Measurements from ENCODE around the gene FAM209B. TPM values are rescaled to one million over a fixed set of nuclear protein-coding genes. Genes with fewer than 3 reads are reported as not detected.
A peak's percentile ranks its signal among the peaks of the same experiment; 100 is the strongest.
"Not testable (repeated sequence)": the region's sequence is repeated elsewhere in the genome, so short reads cannot be mapped to it uniquely, and the experiment has no call there.

Gene FAM209B
- total RNA-seq, 1 donor from 2014 or later: not detected

GRCh38 chr20:56552911-56553629, 20.0 kb downstream of the FAM209B start:
- H3K36me3 ChIP-seq: no peaks in the 10 kb centered on the region
- no peak for TF ChIP-seq POLR2AphosphoS5 (IDR thresholded peaks at IDR 0.05; ENCODE audit: insufficient read depth in 1 of 2, low read depth in 1 of 2)
- TF ChIP-seq, protein P1, sequence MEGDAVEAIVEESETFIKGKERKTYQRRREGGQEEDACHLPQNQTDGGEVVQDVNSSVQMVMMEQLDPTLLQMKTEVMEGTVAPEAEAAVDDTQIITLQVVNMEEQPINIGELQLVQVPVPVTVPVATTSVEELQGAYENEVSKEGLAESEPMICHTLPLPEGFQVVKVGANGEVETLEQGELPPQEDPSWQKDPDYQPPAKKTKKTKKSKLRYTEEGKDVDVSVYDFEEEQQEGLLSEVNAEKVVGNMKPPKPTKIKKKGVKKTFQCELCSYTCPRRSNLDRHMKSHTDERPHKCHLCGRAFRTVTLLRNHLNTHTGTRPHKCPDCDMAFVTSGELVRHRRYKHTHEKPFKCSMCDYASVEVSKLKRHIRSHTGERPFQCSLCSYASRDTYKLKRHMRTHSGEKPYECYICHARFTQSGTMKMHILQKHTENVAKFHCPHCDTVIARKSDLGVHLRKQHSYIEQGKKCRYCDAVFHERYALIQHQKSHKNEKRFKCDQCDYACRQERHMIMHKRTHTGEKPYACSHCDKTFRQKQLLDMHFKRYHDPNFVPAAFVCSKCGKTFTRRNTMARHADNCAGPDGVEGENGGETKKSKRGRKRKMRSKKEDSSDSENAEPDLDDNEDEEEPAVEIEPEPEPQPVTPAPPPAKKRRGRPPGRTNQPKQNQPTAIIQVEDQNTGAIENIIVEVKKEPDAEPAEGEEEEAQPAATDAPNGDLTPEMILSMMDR (IDR thresholded peaks at IDR 0.05): no peak
- TF ChIP-seq POLR2A (IDR thresholded peaks at IDR 0.05): no peak
- H3K9me3 ChIP-seq: no peaks in the 10 kb centered on the region
- peaks cover 13% of the 10 kb centered on the region for H3K4me1 ChIP-seq
- no peaks in the 10 kb centered on the region for H3K27me3 ChIP-seq
- H3K4me3 ChIP-seq: no peak overlapping the region
- intact Hi-C loops (cut with DNase I): loop anchor here (10.0 kb wide), 2 partner anchors 512 to 792 kb away; no protein-coding TSS in a partner anchor
- H3K27ac ChIP-seq: no peak overlapping the region
- no peak for DNase-seq (ENCODE audit: extremely low spot score in 2 of 2)

DNA sequence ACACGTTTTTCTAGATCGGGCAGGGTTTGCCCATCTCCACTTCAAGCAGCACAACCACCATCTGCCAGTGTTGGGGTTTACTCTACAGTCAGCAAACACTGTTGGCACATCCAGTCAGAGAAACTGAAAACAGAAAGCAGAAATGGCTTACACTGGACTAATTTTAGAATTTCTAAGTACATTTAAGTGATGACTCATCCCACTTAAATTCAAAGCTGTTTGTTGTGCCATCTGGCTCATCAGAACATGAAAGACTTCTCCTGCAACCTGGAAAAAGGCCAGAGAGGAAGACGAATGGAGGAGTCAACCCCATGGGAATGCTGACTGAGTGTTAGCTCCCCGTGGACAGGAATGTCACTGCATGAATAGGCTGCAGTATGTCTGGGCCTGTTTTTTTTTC, 21.8 kb downstream of the FAM209B start:
- Histone ChIP-seq H3K36me3 (no peaks in the 10 kb centered on the region), H3K4me3 (no peak overlapping the region), H3K4me1 (peaks cover 19% of the 10 kb centered on the region), H3K27me3 (no peaks in the 10 kb centered on the region), H3K9me3 (no peaks in the 10 kb centered on the region), H3K27ac (peak overlapping the region; percentile 40)
- no peak for DNase-seq (ENCODE audit: extremely low spot score in 2 of 2)
- intact Hi-C loops (cut with DNase I): loop anchor here (10.0 kb wide), 2 partner anchors 510 to 790 kb away; no protein-coding TSS in a partner anchor
- TF ChIP-seq POLR2A (IDR thresholded peaks at IDR 0.05) (no peak), POLR2AphosphoS5 (IDR thresholded peaks at IDR 0.05; ENCODE audit: insufficient read depth in 1 of 2, low read depth in 1 of 2) (peak in 1 of 2 donors; percentile 89)
- TF ChIP-seq, protein P1 (IDR thresholded peaks at IDR 0.05): peak in 1 of 3 experiments; percentile 11

- no peak overlapping the region for H3K4me3 ChIP-seq
- intact Hi-C loops (cut with DNase I): loop anchor here (10.0 kb wide), 2 partner anchors 506 to 786 kb away; no protein-coding TSS in a partner anchor
- no peaks in the 10 kb centered on the region for H3K9me3 ChIP-seq
- H3K4me1 ChIP-seq: peaks cover 19% of the 10 kb centered on the region
- no peak for DNase-seq (ENCODE audit: extremely low spot score in 2 of 2)
- H3K27ac ChIP-seq: no peak overlapping the region
- no peaks in the 10 kb centered on the region for H3K36me3 ChIP-seq
- TF ChIP-seq, protein P1 (IDR thresholded peaks at IDR 0.05): no peak
- no peak for TF ChIP-seq POLR2A (IDR thresholded peaks at IDR 0.05)
- TF ChIP-seq POLR2AphosphoS5 (IDR thresholded peaks at IDR 0.05; ENCODE audit: insufficient read depth in 1 of 2, low read depth in 1 of 2): peak in 1 of 2 donors; percentile 29
- no peaks in the 10 kb centered on the region for H3K27me3 ChIP-seq
These were observed 25.9 kb downstream of the FAM209B start for GRCh38 chr20:56558968-56559367.

DNA sequence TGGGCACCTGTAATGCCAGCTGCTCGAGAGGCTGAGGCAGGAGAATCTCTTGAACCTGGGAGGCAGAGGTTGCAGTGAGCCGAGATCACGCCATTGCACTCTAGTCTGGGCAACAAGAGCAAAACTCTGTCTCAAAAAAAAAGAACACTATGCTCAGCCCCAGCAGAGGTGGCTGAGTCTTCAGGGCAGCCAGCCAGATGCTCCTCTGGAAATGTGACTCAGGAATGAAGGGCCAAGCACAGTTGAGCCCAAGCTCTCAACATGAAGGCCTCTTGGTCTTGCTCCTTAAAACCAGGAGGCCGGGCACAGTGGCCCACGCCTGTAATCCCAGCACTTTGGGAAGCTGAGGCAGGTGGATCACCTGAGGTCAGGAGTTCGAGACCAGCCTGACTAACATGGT, 31.5 kb downstream of the FAM209B start:
- H3K36me3 ChIP-seq; H3K9me3 ChIP-seq; H3K27me3 ChIP-seq; DNase-seq (ENCODE audit: extremely low spot score in 2 of 2); H3K4me3 ChIP-seq; H3K27ac ChIP-seq; H3K4me1 ChIP-seq; intact Hi-C loops (cut with DNase I): not testable (repeated sequence)

- Histone ChIP-seq H3K9me3 (no peaks in the 10 kb centered on the region), H3K36me3 (no peaks in the 10 kb centered on the region), H3K4me1 (no peaks in the 10 kb centered on the region), H3K4me3 (no peak overlapping the region), H3K27me3 (no peaks in the 10 kb centered on the region), H3K27ac (no peak overlapping the region)
- intact Hi-C loops (cut with DNase I): no loop called here
- DNase-seq (ENCODE audit: extremely low spot score in 2 of 2): no peak
- TF ChIP-seq POLR2A (IDR thresholded peaks at IDR 0.05): no peak
- TF ChIP-seq POLR2AphosphoS5 (IDR thresholded peaks at IDR 0.05; ENCODE audit: insufficient read depth in 1 of 2, low read depth in 1 of 2): no peak
These were observed 32.5 kb downstream of the FAM209B start for GRCh38 chr20:56565511-56565910.

DNA sequence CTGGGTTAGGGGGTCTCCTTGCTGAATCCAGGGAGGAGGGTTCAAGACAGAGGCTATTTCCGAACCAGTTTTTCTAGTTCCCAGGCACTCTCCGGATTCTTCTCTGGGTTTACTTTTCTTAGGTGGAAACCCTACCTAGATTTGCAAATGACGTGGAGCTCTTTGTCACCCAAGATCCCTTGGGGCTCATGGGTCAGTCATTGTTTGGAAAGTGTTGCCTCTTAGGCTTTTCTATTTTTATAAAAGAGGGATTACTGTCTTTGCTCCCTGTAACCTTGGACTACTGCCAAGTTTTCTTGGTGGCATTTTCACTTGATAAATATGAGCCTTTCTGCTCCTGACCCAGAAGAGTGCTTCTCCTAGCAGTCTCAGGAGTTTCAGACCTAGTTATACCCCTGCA, 33.6 kb downstream of the FAM209B start:
- H3K27ac ChIP-seq: no peak overlapping the region
- H3K4me1 ChIP-seq: no peaks in the 10 kb centered on the region
- no peaks in the 10 kb centered on the region for H3K27me3 ChIP-seq
- TF ChIP-seq POLR2AphosphoS5 (IDR thresholded peaks at IDR 0.05; ENCODE audit: insufficient read depth in 1 of 2, low read depth in 1 of 2) (peak in 1 of 2 donors; percentile 38), POLR2A (IDR thresholded peaks at IDR 0.05) (no peak)
- H3K36me3 ChIP-seq: no peaks in the 10 kb centered on the region
- intact Hi-C loops (cut with DNase I): no loop called here
- DNase-seq (ENCODE audit: extremely low spot score in 2 of 2): no peak
- no peaks in the 10 kb centered on the region for H3K9me3 ChIP-seq
- no peak overlapping the region for H3K4me3 ChIP-seq
